ENCODE results near the gene CST6.

Gene CST6

DNA sequence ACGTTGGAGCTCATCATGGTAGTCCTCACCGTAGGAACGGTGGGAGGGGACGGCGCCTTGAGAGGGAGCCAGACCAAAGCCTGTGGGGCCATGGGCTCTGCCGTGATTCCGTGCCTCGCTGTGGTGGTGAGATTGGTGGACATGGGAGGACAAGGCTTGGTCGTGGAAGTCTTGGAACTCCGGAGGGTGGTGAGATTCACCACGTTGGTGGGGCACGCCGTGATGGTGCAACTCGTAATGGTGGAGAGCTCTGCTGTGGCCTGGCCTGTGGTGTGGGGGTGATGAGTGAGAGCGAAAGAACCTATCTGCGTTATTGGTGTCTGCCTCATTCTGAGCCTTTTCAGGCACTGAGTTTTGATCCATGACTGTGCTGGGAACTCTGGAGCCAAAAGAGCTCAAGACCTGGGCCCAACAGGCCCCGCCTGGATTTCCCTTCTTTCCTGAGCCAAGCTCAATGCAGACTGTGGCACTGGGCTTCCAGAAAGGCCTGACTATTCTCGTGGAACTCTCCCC lies 14.3 kb downstream of the CST6 start, which contains the start of gene CATSPER1:
CATSPER1 (minus strand) TSS at position 463 of the 513 bp plus-strand sequence; CDS start at position 363, 100 bp downstream.
- H3K36me3 ChIP-seq (ENCODE audit: control insufficient read depth in 5 of 5, insufficient read depth in 5 of 5, low read length in 5 of 5) = no peaks in the 10 kb centered on the region

DNA sequence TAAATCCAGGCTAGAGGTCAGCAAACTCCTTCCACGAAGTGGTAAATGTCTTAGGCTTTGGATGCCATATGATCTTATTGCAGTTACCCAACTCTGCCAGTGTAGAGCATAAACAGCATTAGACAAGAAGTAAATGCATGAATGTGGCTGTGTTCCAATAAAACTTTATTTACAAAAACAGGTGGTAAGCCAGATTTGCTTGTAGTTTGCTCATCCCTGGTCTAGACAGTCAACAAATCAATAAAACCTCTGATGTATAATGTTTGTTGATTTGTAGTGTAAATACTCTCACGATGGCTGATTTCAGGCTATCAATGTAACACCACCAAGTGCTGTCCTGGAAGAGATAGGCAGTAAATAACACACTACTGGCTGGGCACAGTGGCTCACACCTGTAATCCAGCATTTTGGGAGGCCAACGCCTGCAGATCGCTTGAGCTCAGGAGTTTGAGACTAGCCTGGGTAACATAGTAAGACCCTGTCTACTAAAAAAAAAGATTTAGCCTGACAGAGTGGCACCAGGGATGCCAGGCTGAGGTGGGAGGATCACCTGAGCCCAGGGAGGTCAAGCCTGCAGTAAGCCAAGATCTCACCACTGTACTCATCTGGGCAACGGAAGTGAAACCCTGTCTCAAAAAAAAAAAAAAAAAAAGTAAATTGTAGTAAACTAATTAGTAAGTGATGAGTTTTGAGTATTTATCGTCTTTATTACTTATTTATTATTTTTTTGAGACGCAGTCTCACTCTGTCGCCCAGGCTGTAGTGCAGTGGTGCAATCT lies 21.3 kb downstream of the CST6 start:
- peaks cover 0 to 5% (median 0%) of the 10 kb centered on the region in 5 donors for H3K27me3 ChIP-seq (ENCODE audit: control insufficient read depth in 5 of 5, insufficient read depth in 4 of 5, low read length in 5 of 5)
- no peak overlapping the region for H3K4me3 ChIP-seq (ENCODE audit: low read depth in 1 of 5, low read length in 5 of 5)
- H3K27ac ChIP-seq (ENCODE audit: low read depth, low read length) = no peak overlapping the region
- H3K36me3 ChIP-seq (ENCODE audit: control insufficient read depth in 5 of 5, insufficient read depth in 5 of 5, low read length in 5 of 5) = no peaks in the 10 kb centered on the region
- no peak overlapping the region for H3K9ac ChIP-seq (ENCODE audit: low read length in 5 of 5)
- H3K4me1 ChIP-seq (ENCODE audit: control insufficient read depth in 5 of 5, insufficient read depth in 5 of 5, low read length in 5 of 5) = peaks cover 0 to 8% (median 0%) of the 10 kb centered on the region in 5 donors
- no peaks in the 10 kb centered on the region for H3K9me3 ChIP-seq (ENCODE audit: control insufficient read depth in 5 of 5, low read length in 5 of 5)

More for the DNA sequence above, 14.3 kb downstream of the CST6 start, which contains the start of gene CATSPER1:
- H3K27ac ChIP-seq (ENCODE audit: low read depth, low read length) = no peak within 1 kb of the TSS
- peaks cover 3 to 17% (median 9%) of the 10 kb centered on the region in 5 donors for H3K4me1 ChIP-seq (ENCODE audit: control insufficient read depth in 5 of 5, insufficient read depth in 5 of 5, low read length in 5 of 5)
- no peaks in the 10 kb centered on the region for H3K9me3 ChIP-seq (ENCODE audit: control insufficient read depth in 5 of 5, low read length in 5 of 5)
- no peak within 1 kb of the TSS for H3K4me3 ChIP-seq (ENCODE audit: low read depth in 1 of 5, low read length in 5 of 5)
- peaks cover 0 to 5% (median 3%) of the 10 kb centered on the region in 5 donors for H3K27me3 ChIP-seq (ENCODE audit: control insufficient read depth in 5 of 5, insufficient read depth in 4 of 5, low read length in 5 of 5)
- no peak within 1 kb of the TSS for H3K9ac ChIP-seq (ENCODE audit: low read length in 5 of 5)

DNA sequence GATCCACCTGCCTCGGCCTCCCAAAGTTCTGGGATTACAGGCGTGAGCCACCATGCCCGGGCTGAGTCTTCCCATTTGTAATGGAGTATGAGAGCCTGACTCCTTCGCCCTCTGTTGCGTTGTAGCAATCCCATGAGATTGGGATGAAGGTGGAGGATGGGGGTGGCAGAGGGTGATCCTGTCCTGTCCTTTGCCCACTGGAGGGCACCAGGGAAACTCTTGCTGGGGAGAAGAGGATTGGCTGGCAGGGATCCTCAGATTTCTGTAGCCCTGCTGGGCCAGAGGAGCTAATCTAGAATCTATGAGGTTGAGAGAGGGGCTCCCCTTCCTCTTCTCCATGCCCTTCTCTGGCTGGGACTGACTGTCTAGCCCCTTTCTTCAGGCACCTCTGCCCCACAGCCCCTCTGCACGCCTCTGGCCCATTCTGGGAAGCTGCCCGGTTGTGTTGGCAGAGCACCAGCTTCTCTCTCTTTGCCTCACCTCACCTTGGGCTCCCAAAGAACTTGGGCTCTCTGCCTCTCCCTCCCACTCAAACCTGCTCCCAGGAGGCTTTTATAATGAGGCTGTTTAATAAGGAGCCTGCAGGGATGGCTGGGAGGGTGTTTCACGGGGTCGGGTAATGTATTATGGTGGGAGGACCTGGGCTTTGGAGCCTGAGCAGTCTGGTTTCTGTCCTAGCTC lies 24.0 kb downstream of the CST6 start:
- no peak overlapping the region for H3K4me3 ChIP-seq (ENCODE audit: low read depth in 1 of 5, low read length in 5 of 5)
- no peak overlapping the region for H3K9ac ChIP-seq (ENCODE audit: low read length in 5 of 5)
- no peaks in the 10 kb centered on the region for H3K9me3 ChIP-seq (ENCODE audit: control insufficient read depth in 5 of 5, low read length in 5 of 5)
- H3K4me1 ChIP-seq (ENCODE audit: control insufficient read depth in 5 of 5, insufficient read depth in 5 of 5, low read length in 5 of 5) = peaks cover 0 to 23% (median 6%) of the 10 kb centered on the region in 5 donors
- peaks cover 0 to 5% (median 0%) of the 10 kb centered on the region in 5 donors for H3K27me3 ChIP-seq (ENCODE audit: control insufficient read depth in 5 of 5, insufficient read depth in 4 of 5, low read length in 5 of 5)
- no peak overlapping the region for H3K27ac ChIP-seq (ENCODE audit: low read depth, low read length)
- no peaks in the 10 kb centered on the region for H3K36me3 ChIP-seq (ENCODE audit: control insufficient read depth in 5 of 5, insufficient read depth in 5 of 5, low read length in 5 of 5)

DNA sequence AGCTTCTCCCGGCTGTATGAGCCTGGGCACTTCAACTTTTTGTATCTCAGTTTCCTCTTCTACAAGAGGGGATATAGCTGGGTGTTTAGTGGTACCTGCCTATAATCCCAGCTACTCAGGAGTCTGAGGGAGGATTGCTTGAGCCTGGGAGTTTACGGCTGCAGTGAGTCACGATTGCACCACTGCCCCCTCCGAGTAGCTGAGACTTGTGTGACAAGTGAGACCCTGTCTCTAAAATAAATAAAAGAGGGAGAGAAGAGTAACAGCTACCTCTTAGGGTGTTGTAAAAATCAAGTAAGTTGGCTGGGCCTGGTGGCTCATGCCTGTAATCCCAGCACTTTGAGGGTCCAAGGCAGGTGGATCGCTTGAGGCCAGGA lies 24.5 kb downstream of the CST6 start:
- H3K4me1 ChIP-seq (ENCODE audit: control insufficient read depth in 5 of 5, insufficient read depth in 5 of 5, low read length in 5 of 5) = peaks cover 0 to 26% (median 6%) of the 10 kb centered on the region in 5 donors
- no peak overlapping the region for H3K9ac ChIP-seq (ENCODE audit: low read length in 5 of 5)
- H3K27ac ChIP-seq (ENCODE audit: low read depth, low read length) = no peak overlapping the region
- no peaks in the 10 kb centered on the region for H3K9me3 ChIP-seq (ENCODE audit: control insufficient read depth in 5 of 5, low read length in 5 of 5)
- H3K27me3 ChIP-seq (ENCODE audit: control insufficient read depth in 5 of 5, insufficient read depth in 4 of 5, low read length in 5 of 5) = peaks cover 0 to 5% (median 0%) of the 10 kb centered on the region in 5 donors
- no peaks in the 10 kb centered on the region for H3K36me3 ChIP-seq (ENCODE audit: control insufficient read depth in 5 of 5, insufficient read depth in 5 of 5, low read length in 5 of 5)
- H3K4me3 ChIP-seq (ENCODE audit: low read depth in 1 of 5, low read length in 5 of 5) = no peak overlapping the region

DNA sequence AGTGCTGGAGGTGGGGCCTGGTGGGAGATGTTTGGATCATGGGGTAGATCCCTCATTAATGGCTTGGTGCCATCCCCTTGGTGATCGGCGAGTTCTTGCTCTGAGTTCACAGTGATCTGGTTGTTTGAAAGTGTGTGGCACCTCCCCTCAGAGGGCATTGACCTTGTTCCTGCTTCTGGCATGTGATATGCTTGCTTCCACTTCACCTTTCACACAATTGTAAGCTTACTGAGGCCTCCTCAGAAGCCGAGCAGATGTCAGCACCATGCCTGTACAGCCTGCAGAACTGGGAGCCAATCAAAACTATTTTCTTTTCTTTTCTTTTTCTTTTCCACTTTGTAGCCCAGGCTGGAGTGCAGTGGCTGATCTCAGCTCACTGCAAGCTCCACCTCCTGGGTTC lies 25.5 kb downstream of the CST6 start:
- Histone ChIP-seq H3K9ac (ENCODE audit: low read length in 5 of 5) (no peak overlapping the region), H3K4me3 (ENCODE audit: low read depth in 1 of 5, low read length in 5 of 5) (no peak overlapping the region), H3K4me1 (ENCODE audit: control insufficient read depth in 5 of 5, insufficient read depth in 5 of 5, low read length in 5 of 5) (peaks cover 0 to 26% (median 6%) of the 10 kb centered on the region in 5 donors), H3K27ac (ENCODE audit: low read depth, low read length) (no peak overlapping the region), H3K27me3 (ENCODE audit: control insufficient read depth in 5 of 5, insufficient read depth in 4 of 5, low read length in 5 of 5) (peaks cover 0 to 5% (median 0%) of the 10 kb centered on the region in 5 donors), H3K9me3 (ENCODE audit: control insufficient read depth in 5 of 5, low read length in 5 of 5) (no peaks in the 10 kb centered on the region), H3K36me3 (ENCODE audit: control insufficient read depth in 5 of 5, insufficient read depth in 5 of 5, low read length in 5 of 5) (no peaks in the 10 kb centered on the region)

DNA sequence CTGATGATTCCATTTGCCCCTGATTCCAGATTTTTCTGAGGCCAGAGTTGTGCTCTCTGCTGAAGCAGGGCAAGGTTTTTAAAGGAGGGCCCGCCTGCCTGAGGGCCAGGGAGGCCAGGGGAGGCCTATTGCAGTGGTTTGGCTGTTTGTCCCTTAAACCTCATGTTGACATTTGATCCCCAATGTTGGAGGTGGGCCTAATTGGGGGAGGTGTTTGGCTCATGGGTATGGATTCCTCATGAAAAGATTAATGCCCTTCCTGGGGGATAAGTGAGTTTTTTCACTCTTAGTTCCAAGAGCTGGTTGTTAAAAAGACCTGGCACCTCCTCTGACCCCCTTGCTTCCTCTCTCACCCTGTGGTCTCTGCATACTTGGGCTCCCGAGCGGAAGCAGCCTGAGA lies 28.0 kb downstream of the CST6 start:
- peaks cover 0 to 26% (median 6%) of the 10 kb centered on the region in 5 donors for H3K4me1 ChIP-seq (ENCODE audit: control insufficient read depth in 5 of 5, insufficient read depth in 5 of 5, low read length in 5 of 5)
- no peak overlapping the region for H3K4me3 ChIP-seq (ENCODE audit: low read depth in 1 of 5, low read length in 5 of 5)
- no peaks in the 10 kb centered on the region for H3K36me3 ChIP-seq (ENCODE audit: control insufficient read depth in 5 of 5, insufficient read depth in 5 of 5, low read length in 5 of 5)
- H3K27ac ChIP-seq (ENCODE audit: low read depth, low read length) = peak overlapping the region; percentile 12
- peak overlapping the region in 2 of 5 donors; percentile 5 to 28 for H3K9ac ChIP-seq (ENCODE audit: low read length in 5 of 5)
- no peaks in the 10 kb centered on the region for H3K9me3 ChIP-seq (ENCODE audit: control insufficient read depth in 5 of 5, low read length in 5 of 5)
- H3K27me3 ChIP-seq (ENCODE audit: control insufficient read depth in 5 of 5, insufficient read depth in 4 of 5, low read length in 5 of 5) = peaks cover 0 to 5% (median 0%) of the 10 kb centered on the region in 5 donors

DNA sequence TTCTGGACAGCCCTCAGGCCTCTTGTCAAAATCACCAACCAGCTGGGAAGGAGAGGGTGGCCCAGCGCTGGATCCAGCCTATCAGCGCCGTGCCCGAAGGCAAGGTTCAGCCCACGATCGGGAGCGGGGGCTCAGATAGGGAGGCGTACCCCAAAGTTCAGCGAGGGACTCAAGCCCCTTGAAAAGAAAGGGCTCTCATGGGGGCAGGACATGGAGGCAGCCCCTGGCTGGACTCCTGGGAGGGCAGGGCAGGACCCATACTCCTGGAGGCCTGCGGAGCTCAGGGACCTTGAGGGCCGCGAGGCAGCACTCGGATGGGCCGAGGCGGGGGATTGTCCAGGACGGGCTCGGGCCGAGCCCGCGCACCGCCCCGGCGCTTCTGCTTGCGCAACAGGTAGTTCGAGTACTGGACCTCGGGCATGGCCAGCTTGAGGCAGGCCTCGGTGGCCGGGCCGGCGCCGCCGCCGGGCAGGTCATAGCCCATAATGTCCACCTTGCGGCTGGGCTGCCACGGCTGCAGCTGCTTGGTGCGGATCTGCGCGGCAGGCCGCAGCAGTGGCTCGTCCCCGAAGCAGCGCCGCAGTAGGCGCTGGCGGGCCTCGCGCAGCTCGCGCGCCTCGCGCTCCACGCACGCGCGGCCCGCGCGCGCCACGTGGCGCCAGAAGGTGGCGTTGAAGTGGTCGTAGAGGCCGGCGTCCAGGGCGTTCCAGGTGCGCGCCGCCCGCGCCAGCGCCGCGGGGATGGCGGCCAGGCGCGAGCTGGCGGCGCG lies 30.6 kb downstream of the CST6 start:
- H3K36me3 ChIP-seq (ENCODE audit: control insufficient read depth in 5 of 5, insufficient read depth in 5 of 5, low read length in 5 of 5) = no peaks in the 10 kb centered on the region
- H3K27ac ChIP-seq (ENCODE audit: low read depth, low read length) = no peak overlapping the region
- H3K27me3 ChIP-seq (ENCODE audit: control insufficient read depth in 5 of 5, insufficient read depth in 4 of 5, low read length in 5 of 5) = peaks cover 0 to 2% (median 0%) of the 10 kb centered on the region in 5 donors
- H3K9me3 ChIP-seq (ENCODE audit: control insufficient read depth in 5 of 5, low read length in 5 of 5) = no peaks in the 10 kb centered on the region
- H3K4me1 ChIP-seq (ENCODE audit: control insufficient read depth in 5 of 5, insufficient read depth in 5 of 5, low read length in 5 of 5) = peaks cover 0 to 26% (median 9%) of the 10 kb centered on the region in 5 donors
- no peak overlapping the region for H3K4me3 ChIP-seq (ENCODE audit: low read depth in 1 of 5, low read length in 5 of 5)
- no peak overlapping the region for H3K9ac ChIP-seq (ENCODE audit: low read length in 5 of 5)

DNA sequence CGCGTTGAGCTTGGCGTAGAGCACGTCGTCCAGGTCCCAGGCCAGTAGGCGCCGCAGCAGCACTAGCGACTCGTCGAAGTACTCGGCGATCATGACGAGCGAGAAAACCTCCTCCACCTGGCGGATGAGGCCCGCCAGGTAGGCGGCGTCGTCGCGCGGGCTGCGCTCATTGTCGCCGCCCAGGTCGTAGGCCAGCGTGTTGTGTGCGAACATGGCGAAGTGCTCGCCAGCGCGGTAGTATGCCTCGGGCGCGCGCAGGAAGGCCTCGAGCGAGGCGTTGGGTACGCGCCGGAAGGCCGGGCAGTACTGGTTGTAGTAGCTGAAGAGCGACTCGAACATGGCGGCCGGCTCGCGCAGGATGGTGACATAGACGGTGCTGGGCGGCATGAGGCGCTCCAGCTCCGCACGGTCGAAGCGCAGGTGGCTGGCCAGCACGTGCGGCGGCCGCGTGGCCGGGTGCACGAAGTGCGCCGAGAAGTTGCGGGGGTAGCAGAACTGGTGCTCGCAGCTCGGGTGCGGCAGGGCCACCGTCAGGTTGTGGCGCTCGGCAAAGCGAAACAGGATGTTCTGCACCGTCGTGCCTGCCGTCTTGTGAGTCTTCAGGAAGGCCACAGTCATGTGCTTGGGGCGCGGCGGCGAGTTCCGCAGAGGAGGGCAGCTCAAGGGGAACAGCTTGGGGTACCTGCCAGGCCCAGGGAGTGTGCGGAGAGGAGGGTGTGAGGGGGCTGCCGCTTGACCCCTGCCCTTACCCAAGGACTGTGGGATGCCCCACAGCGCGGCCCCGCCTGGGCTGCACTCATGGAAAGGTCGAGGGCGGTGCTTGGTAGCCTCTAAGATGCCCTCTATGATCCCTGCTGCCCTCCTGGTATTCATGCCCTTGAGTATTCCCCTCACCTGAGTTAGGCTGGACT lies 31.4 kb downstream of the CST6 start:
- H3K27ac ChIP-seq (ENCODE audit: low read depth, low read length) = no peak overlapping the region

DNA sequence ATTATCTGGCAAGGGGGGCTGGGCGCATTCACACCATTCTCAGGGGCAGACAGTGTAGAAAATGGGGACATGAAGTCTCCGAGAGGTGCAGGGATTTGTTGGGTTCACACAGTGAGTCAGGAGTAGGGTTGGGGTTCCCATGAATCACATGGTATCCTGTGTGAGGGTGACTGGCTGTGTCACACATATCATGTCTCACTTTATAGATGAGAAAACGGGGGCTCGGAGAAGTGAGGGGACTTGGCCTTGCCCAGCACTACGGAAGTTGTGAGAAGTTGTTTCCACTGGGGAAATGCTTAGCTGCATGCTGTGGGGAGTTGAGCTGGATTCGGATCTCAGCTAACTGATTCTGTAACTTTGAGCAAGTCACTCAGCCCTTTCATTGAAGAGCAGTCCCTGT lies 32.9 kb downstream of the CST6 start:
- H3K36me3 ChIP-seq (ENCODE audit: control insufficient read depth in 5 of 5, insufficient read depth in 5 of 5, low read length in 5 of 5) = no peaks in the 10 kb centered on the region
- H3K4me1 ChIP-seq (ENCODE audit: control insufficient read depth in 5 of 5, insufficient read depth in 5 of 5, low read length in 5 of 5) = peaks cover 0 to 21% (median 8%) of the 10 kb centered on the region in 5 donors
- H3K27me3 ChIP-seq (ENCODE audit: control insufficient read depth in 5 of 5, insufficient read depth in 4 of 5, low read length in 5 of 5) = peaks cover 0 to 17% (median 13%) of the 10 kb centered on the region in 5 donors
- no peak overlapping the region for H3K4me3 ChIP-seq (ENCODE audit: low read depth in 1 of 5, low read length in 5 of 5)
- H3K9ac ChIP-seq (ENCODE audit: low read length in 5 of 5) = no peak overlapping the region
- no peak overlapping the region for H3K27ac ChIP-seq (ENCODE audit: low read depth, low read length)
- no peaks in the 10 kb centered on the region for H3K9me3 ChIP-seq (ENCODE audit: control insufficient read depth in 5 of 5, low read length in 5 of 5)

More for the DNA sequence above, 31.4 kb downstream of the CST6 start:
- no peak overlapping the region for H3K4me3 ChIP-seq (ENCODE audit: low read depth in 1 of 5, low read length in 5 of 5)
- H3K9me3 ChIP-seq (ENCODE audit: control insufficient read depth in 5 of 5, low read length in 5 of 5) = no peaks in the 10 kb centered on the region
- peaks cover 0 to 9% (median 6%) of the 10 kb centered on the region in 5 donors for H3K27me3 ChIP-seq (ENCODE audit: control insufficient read depth in 5 of 5, insufficient read depth in 4 of 5, low read length in 5 of 5)
- no peaks in the 10 kb centered on the region for H3K36me3 ChIP-seq (ENCODE audit: control insufficient read depth in 5 of 5, insufficient read depth in 5 of 5, low read length in 5 of 5)
- H3K4me1 ChIP-seq (ENCODE audit: control insufficient read depth in 5 of 5, insufficient read depth in 5 of 5, low read length in 5 of 5) = peaks cover 0 to 26% (median 9%) of the 10 kb centered on the region in 5 donors
- H3K9ac ChIP-seq (ENCODE audit: low read length in 5 of 5) = no peak overlapping the region
